ENCODE results near the gene CYP17A1.

DNA sequence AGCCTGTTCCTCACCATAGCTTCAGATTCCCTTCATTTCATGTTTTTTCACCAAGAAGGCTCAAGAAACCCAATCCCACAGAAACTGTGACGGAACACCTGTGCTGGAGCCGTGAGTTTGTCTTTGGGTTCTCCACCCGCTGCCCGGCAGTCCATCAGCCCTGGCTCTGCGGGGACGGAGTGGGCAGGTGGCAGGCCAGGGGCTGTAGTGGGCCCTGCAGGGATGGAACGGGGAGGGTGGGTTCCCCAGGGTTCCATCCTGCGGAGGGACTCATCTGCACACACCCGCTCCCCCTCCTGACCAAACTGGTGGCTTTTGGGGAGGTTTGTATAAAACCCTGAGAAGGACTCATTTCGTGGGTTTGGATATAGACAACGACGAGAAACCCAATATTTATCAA, 15.0 kb downstream of the CYP17A1 start:
- TF ChIP-seq, protein P1, sequence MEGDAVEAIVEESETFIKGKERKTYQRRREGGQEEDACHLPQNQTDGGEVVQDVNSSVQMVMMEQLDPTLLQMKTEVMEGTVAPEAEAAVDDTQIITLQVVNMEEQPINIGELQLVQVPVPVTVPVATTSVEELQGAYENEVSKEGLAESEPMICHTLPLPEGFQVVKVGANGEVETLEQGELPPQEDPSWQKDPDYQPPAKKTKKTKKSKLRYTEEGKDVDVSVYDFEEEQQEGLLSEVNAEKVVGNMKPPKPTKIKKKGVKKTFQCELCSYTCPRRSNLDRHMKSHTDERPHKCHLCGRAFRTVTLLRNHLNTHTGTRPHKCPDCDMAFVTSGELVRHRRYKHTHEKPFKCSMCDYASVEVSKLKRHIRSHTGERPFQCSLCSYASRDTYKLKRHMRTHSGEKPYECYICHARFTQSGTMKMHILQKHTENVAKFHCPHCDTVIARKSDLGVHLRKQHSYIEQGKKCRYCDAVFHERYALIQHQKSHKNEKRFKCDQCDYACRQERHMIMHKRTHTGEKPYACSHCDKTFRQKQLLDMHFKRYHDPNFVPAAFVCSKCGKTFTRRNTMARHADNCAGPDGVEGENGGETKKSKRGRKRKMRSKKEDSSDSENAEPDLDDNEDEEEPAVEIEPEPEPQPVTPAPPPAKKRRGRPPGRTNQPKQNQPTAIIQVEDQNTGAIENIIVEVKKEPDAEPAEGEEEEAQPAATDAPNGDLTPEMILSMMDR (IDR thresholded peaks at IDR 0.05): no peak
- TF ChIP-seq TCF12 (IDR thresholded peaks at IDR 0.05) (no peak), EP300 (IDR thresholded peaks at IDR 0.05; ENCODE audit: borderline replicate concordance in 1 of 2, low read depth in 1 of 2, low read length in 1 of 2) (no peak), CHD2 (IDR thresholded peaks at IDR 0.05; ENCODE audit: low read length, partially characterized antibody) (no peak), MXI1 (IDR thresholded peaks at IDR 0.05; ENCODE audit: low read depth, low read length) (no peak), NRF1 (IDR thresholded peaks at IDR 0.05; ENCODE audit: low read depth, low read length) (no peak)
- TF ChIP-seq, protein P2, sequence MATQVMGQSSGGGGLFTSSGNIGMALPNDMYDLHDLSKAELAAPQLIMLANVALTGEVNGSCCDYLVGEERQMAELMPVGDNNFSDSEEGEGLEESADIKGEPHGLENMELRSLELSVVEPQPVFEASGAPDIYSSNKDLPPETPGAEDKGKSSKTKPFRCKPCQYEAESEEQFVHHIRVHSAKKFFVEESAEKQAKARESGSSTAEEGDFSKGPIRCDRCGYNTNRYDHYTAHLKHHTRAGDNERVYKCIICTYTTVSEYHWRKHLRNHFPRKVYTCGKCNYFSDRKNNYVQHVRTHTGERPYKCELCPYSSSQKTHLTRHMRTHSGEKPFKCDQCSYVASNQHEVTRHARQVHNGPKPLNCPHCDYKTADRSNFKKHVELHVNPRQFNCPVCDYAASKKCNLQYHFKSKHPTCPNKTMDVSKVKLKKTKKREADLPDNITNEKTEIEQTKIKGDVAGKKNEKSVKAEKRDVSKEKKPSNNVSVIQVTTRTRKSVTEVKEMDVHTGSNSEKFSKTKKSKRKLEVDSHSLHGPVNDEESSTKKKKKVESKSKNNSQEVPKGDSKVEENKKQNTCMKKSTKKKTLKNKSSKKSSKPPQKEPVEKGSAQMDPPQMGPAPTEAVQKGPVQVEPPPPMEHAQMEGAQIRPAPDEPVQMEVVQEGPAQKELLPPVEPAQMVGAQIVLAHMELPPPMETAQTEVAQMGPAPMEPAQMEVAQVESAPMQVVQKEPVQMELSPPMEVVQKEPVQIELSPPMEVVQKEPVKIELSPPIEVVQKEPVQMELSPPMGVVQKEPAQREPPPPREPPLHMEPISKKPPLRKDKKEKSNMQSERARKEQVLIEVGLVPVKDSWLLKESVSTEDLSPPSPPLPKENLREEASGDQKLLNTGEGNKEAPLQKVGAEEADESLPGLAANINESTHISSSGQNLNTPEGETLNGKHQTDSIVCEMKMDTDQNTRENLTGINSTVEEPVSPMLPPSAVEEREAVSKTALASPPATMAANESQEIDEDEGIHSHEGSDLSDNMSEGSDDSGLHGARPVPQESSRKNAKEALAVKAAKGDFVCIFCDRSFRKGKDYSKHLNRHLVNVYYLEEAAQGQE (IDR thresholded peaks at IDR 0.05; ENCODE audit: low read depth, low read length): no peak

All from SK-N-SH (cell line).